GM23338 (cell line): Measurements from ENCODE around the gene USP48. TPM values are rescaled to one million over a fixed set of nuclear protein-coding genes. Genes with fewer than 3 reads are reported as not detected.

Source experiments
- ATAC-seq: fragments of 200-7000 bp; cut with Tn5 transposase; 3 replicates; pipeline ENCODE4 v1.9.1; 2020
- DNase-seq: peaks from one replicate; pipeline ENCODE4 v3.0.0-alpha.2; 2015; ENCODE audit warnings: low spot score
- H2AFZ ChIP-seq: fragments of 200-600 bp; sonication (generic); 2 replicates; pipeline ENCODE4 v1.8.0; 2016; ENCODE audit warnings: antibody characterized with exemption, mild to moderate bottlenecking, moderate library complexity
- H3F3A ChIP-seq: fragments of 200-600 bp; sonication (generic); replicated peaks from 2 replicates; pipeline ENCODE4 v1.8.0; 2017; ENCODE audit warnings: antibody characterized with exemption, mixed run types, low read depth
- H3K27ac ChIP-seq: fragments of 200-600 bp; sonication (generic); 2 replicates; pipeline ENCODE4 v1.6.1; 2016; ENCODE audit warnings: low read depth
- H3K27me3 ChIP-seq: fragments of 200-600 bp; sonication (generic); 2 replicates; pipeline ENCODE4 v1.8.0; 2016; ENCODE audit warnings: mild to moderate bottlenecking, mixed run types, moderate library complexity; ENCODE audit not compliant: insufficient read depth
- H3K36me3 ChIP-seq: fragments of 200-600 bp; sonication (generic); 2 replicates; pipeline ENCODE4 v1.8.0; 2016; ENCODE audit warnings: mild to moderate bottlenecking; ENCODE audit not compliant: insufficient read depth
- H3K4me1 ChIP-seq: fragments of 200-600 bp; sonication (generic); 2 replicates; pipeline ENCODE4 v1.8.0; 2016; ENCODE audit warnings: mild to moderate bottlenecking, moderate library complexity; ENCODE audit not compliant: insufficient read depth
- H3K4me2 ChIP-seq: fragments of 200-600 bp; sonication (generic); 2 replicates; pipeline ENCODE4 v1.7.1; 2017; ENCODE audit warnings: mixed run types
- H3K4me3 ChIP-seq: fragments of 200-600 bp; sonication (generic); 2 replicates; pipeline ENCODE4 v1.6.1; 2016; ENCODE audit warnings: mixed run types
- H3K79me2 ChIP-seq: fragments of 200-600 bp; sonication (generic); replicated peaks from 2 replicates; pipeline ENCODE4 v1.8.0; 2017; ENCODE audit warnings: mild to moderate bottlenecking; ENCODE audit not compliant: insufficient read depth
- H3K9me2 ChIP-seq: fragments of 200-600 bp; sonication (generic); 2 replicates; pipeline ENCODE4 v1.8.0; 2017; ENCODE audit not compliant: insufficient read depth
- H4K20me1 ChIP-seq: fragments of 200-600 bp; sonication (generic); replicated peaks from 2 replicates; pipeline ENCODE4 v1.8.0; 2017; ENCODE audit warnings: mild to moderate bottlenecking; ENCODE audit not compliant: insufficient read depth
- H3K27ac Mint-ChIP-seq: 2 replicates; pipeline ENCODE4 v1.8.0; 2020; ENCODE audit warnings: inconsistent platforms, mild to moderate bottlenecking, moderate library complexity, mixed read lengths
- H3K27me3 Mint-ChIP-seq: 3 replicates; pipeline ENCODE4 v1.8.0; 2022; ENCODE audit warnings: low read depth, mild to moderate bottlenecking, moderate library complexity, mixed read lengths, inconsistent platforms; ENCODE audit not compliant: insufficient read depth, poor library complexity
- H3K36me3 Mint-ChIP-seq: 3 replicates; pipeline ENCODE4 v1.8.0; 2021; ENCODE audit warnings: low read depth, mild to moderate bottlenecking, inconsistent platforms, moderate library complexity, mixed read lengths
- H3K4me1 Mint-ChIP-seq: 3 replicates; pipeline ENCODE4 v1.8.0; 2020; ENCODE audit warnings: mild to moderate bottlenecking, inconsistent platforms, mixed read lengths
- H3K4me3 Mint-ChIP-seq: 3 replicates; pipeline ENCODE4 v1.8.0; 2021; ENCODE audit warnings: moderate library complexity, mild to moderate bottlenecking, inconsistent platforms, mixed read lengths
- H3K9me3 Mint-ChIP-seq: 3 replicates; pipeline ENCODE4 v1.8.0; 2020; ENCODE audit warnings: moderate library complexity, mild to moderate bottlenecking, inconsistent platforms, mixed read lengths
- CREB1 ChIP-seq: fragments of 250-450 bp; sonication (Bioruptor Pico); IDR thresholded peaks from 2 replicates; pipeline ENCODE4 v1.5.0; 2020; ENCODE audit warnings: low read depth, mild to moderate bottlenecking, moderate library complexity
- CTCF ChIP-seq, 2 experiments: fragments of 200-600 bp in 1 of 2; sonication (generic) in 1 of 2; conservative IDR thresholded peaks; 2 replicates each; pipeline versions ENCODE4 v1.5.1 to v1.6.1; 2016 to 2017; ENCODE audit warnings: antibody characterized with exemption in 2 of 2, low read depth in 2 of 2, mild to moderate bottlenecking in 2 of 2, moderate library complexity in 1 of 2
- ETS1 ChIP-seq: IDR thresholded peaks from 2 replicates; pipeline ENCODE4 v1.6.1; 2016; ENCODE audit warnings: antibody characterized with exemption
- EZH2 ChIP-seq: fragments of 200-600 bp; sonication (generic); IDR thresholded peaks from one replicate; pipeline ENCODE4 v1.8.0; 2017; ENCODE audit warnings: antibody characterized with exemption, mild to moderate bottlenecking, low read depth; ENCODE audit not compliant: unreplicated experiment
- EZH2phosphoT487 ChIP-seq: fragments of 200-600 bp; sonication (generic); IDR thresholded peaks from one replicate; pipeline ENCODE4 v1.8.1; 2018; ENCODE audit warnings: antibody characterized with exemption; ENCODE audit not compliant: unreplicated experiment
- JUNB ChIP-seq: IDR thresholded peaks from one replicate; pipeline ENCODE4 v1.6.1; 2016; ENCODE audit warnings: antibody characterized with exemption; ENCODE audit not compliant: unreplicated experiment
- NANOG ChIP-seq: IDR thresholded peaks from 2 replicates; pipeline ENCODE4 v1.6.1; 2016; ENCODE audit warnings: antibody characterized with exemption, borderline replicate concordance
- POLR2AphosphoS5 ChIP-seq: IDR thresholded peaks from 2 replicates; pipeline ENCODE4 v1.6.1; 2016; ENCODE audit warnings: antibody characterized with exemption, low read depth
- STAT1 ChIP-seq: IDR thresholded peaks from one replicate; pipeline ENCODE4 v1.6.1; 2016; ENCODE audit warnings: antibody characterized with exemption; ENCODE audit not compliant: unreplicated experiment
- ZNF114 ChIP-seq: fragments of 250-450 bp; sonication (Bioruptor Pico); IDR thresholded peaks from 2 replicates; pipeline ENCODE4 v1.5.0; 2020; ENCODE audit warnings: mild to moderate bottlenecking, moderate library complexity
- ZNF331 ChIP-seq: fragments of 250-450 bp; sonication (Bioruptor Pico); IDR thresholded peaks from 2 replicates; pipeline ENCODE4 v1.5.0; 2020; ENCODE audit warnings: low read depth, mild to moderate bottlenecking, moderate library complexity
- ZNF462 ChIP-seq: fragments of 250-450 bp; sonication (Bioruptor Pico); IDR thresholded peaks from 2 replicates; pipeline ENCODE4 v1.5.0; 2020; ENCODE audit warnings: mild to moderate bottlenecking, moderate library complexity
- polyA plus RNA-seq: library from polyadenylated mRNA; unstranded; fragments of >200 nt; fragmentation: Nextera tagmentation; extraction: Ambion mirVana; gene quantifications from 2 replicates; pipeline ENCODE4 v1.2.1, GENCODE V29; 2016
- total RNA-seq: library from RNA; depleted of rRNA; stranded (reverse); fragments of >200 nt; shearing (Covaris generic); gene quantifications from 2 replicates; pipeline ENCODE4 v1.2.3, GENCODE V29; 2014
- TF ChIP-seq, protein P1 (sequence below): IDR thresholded peaks from one replicate; pipeline ENCODE4 v1.6.1; 2018; ENCODE audit warnings: antibody characterized with exemption; ENCODE audit not compliant: unreplicated experiment

The USP48 gene
- total and polyA plus RNA-seq, 2 experiments from 2014 or later = 85.9 to 151 TPM

- Histone ChIP-seq H3K27ac (no peak overlapping the region), H2AFZ (no peak overlapping the region), H3K9me2 (no peaks in the 10 kb centered on the region), H3K36me3 (no peaks in the 10 kb centered on the region), H4K20me1 (no peaks in the 10 kb centered on the region), H3K4me2 (no peak overlapping the region), H3K4me1 (no peaks in the 10 kb centered on the region), H3F3A (no peaks in the 10 kb centered on the region), H3K27me3 (no peaks in the 10 kb centered on the region), H3K4me3 (no peak overlapping the region), H3K79me2 (no peaks in the 10 kb centered on the region)
- Mint-ChIP-seq H3K9me3 (peaks cover 16% of the 10 kb centered on the region), H3K4me1 (no peaks in the 10 kb centered on the region), H3K27me3 (peaks cover 10% of the 10 kb centered on the region), H3K27ac (no peak overlapping the region), H3K36me3 (peaks cover 8% of the 10 kb centered on the region; the same call in 2 of the 3 replicates), H3K4me3 (no peak overlapping the region)
- ATAC-seq = no peak
- no peak for DNase-seq
- TF ChIP-seq CREB1 (CRISPR knock-in tag) (no peak), ZNF114 (CRISPR knock-in tag) (no peak), NANOG (no peak), ZNF331 (CRISPR knock-in tag) (no peak), STAT1 (no peak), CTCF (conservative IDR thresholded peaks at IDR 0.05; ENCODE audit: low read depth in 2 of 2) (no peak), ETS1 (no peak), EZH2phosphoT487 (no peak), JUNB (no peak), EZH2 (no peak), POLR2AphosphoS5 (no peak), ZNF462 (no peak)
- TF ChIP-seq, protein P1, sequence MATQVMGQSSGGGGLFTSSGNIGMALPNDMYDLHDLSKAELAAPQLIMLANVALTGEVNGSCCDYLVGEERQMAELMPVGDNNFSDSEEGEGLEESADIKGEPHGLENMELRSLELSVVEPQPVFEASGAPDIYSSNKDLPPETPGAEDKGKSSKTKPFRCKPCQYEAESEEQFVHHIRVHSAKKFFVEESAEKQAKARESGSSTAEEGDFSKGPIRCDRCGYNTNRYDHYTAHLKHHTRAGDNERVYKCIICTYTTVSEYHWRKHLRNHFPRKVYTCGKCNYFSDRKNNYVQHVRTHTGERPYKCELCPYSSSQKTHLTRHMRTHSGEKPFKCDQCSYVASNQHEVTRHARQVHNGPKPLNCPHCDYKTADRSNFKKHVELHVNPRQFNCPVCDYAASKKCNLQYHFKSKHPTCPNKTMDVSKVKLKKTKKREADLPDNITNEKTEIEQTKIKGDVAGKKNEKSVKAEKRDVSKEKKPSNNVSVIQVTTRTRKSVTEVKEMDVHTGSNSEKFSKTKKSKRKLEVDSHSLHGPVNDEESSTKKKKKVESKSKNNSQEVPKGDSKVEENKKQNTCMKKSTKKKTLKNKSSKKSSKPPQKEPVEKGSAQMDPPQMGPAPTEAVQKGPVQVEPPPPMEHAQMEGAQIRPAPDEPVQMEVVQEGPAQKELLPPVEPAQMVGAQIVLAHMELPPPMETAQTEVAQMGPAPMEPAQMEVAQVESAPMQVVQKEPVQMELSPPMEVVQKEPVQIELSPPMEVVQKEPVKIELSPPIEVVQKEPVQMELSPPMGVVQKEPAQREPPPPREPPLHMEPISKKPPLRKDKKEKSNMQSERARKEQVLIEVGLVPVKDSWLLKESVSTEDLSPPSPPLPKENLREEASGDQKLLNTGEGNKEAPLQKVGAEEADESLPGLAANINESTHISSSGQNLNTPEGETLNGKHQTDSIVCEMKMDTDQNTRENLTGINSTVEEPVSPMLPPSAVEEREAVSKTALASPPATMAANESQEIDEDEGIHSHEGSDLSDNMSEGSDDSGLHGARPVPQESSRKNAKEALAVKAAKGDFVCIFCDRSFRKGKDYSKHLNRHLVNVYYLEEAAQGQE = no peak
These were observed 16.8 kb upstream of the USP48 start for GRCh38 chr1:21799730-21800129.
